GM12878 (cell line): Measurements from ENCODE around the gene ZNF669. TPM values are rescaled to one million over a fixed set of nuclear protein-coding genes. Genes with fewer than 3 reads are reported as not detected.

ENCODE experiments used
- ATAC-seq: fragments of 200-7000 bp; cut with Tn5 transposase; 3 replicates; pipeline ENCODE4 v1.9.1; 2020; ENCODE audit warnings: mild to moderate bottlenecking, moderate library complexity
- BruUV-seq: library from RNA; stranded (reverse); fragments of 400-500 nt; replicated peaks from 2 replicates; lab custom pipeline; 2021; lab: Mats Ljungman, UMichigan
- CTCF ChIA-PET: fragments of 300-600 bp; sonication (Branson Sonifier 250); formaldehyde crosslinking; extraction: SDS; loops from one replicate; lab custom pipeline; 2021; ENCODE audit warnings: inconsistent platforms; lab: Yijun Ruan, JAX
- POLR2A ChIA-PET: fragments of 350-600 bp; formaldehyde crosslinking; extraction: SDS; loops from one replicate; lab custom pipeline; 2021; ENCODE audit warnings: inconsistent platforms; lab: Charles Lee
- RAD21 ChIA-PET: fragments of 300-600 bp; sonication (Branson Sonifier 250); formaldehyde crosslinking; loops from one replicate; lab custom pipeline; 2023; ENCODE audit warnings: antibody characterized with exemption; ENCODE audit not compliant: unreplicated experiment; lab: Charles Lee
- SMC1A ChIA-PET: fragments of 300-600 bp; sonication (Branson Sonifier 250); formaldehyde crosslinking; loops from one replicate; lab custom pipeline; 2023; ENCODE audit not compliant: unreplicated experiment, uncharacterized antibody; lab: Charles Lee
- DNase-seq: peaks from one replicate; pipeline ENCODE4 v3.0.0-alpha.2; 2011; ENCODE audit warnings: low read depth, low spot score
- FAIRE-seq: peaks from 3 replicates; lab custom pipeline; 2011; peaks lifted over from hg19 to GRCh38; lab: Jason Lieb, UNC
- H2AFZ ChIP-seq: 2 replicates; pipeline ENCODE4 v1.6.0; 2011; ENCODE audit warnings: low read depth, low read length, control low read depth; ENCODE audit not compliant: control insufficient read depth
- H3K27ac ChIP-seq: 2 replicates; pipeline ENCODE4 v1.5.1; 2011; ENCODE audit warnings: control low read depth; ENCODE audit not compliant: control insufficient read depth, insufficient read depth
- H3K27me3 ChIP-seq, 2 experiments: replicated peaks in 1 of 2; 2 replicates each; pipeline versions ENCODE4 v1.6.0 to v1.6.1; 2011; ENCODE audit warnings: low read length in 1 of 2; ENCODE audit not compliant: control insufficient read depth in 2 of 2, insufficient read depth in 2 of 2
- H3K36me3 ChIP-seq, 2 experiments: 2 replicates each; pipeline ENCODE4 v1.5.1; 2011; ENCODE audit warnings: low read length in 1 of 2; ENCODE audit not compliant: control insufficient read depth in 2 of 2, insufficient read depth in 2 of 2
- H3K4me1 ChIP-seq: 2 replicates; pipeline ENCODE4 v1.6.1; 2011; ENCODE audit warnings: mild to moderate bottlenecking, low read length, moderate library complexity, mixed read lengths; ENCODE audit not compliant: control insufficient read depth, insufficient read depth
- H3K4me2 ChIP-seq: 2 replicates; pipeline ENCODE4 v1.6.0; 2011; ENCODE audit warnings: control low read depth; ENCODE audit not compliant: control insufficient read depth, insufficient read depth
- H3K4me3 ChIP-seq: fragments of 200-600 bp; sonication (generic); 2 replicates; pipeline ENCODE4 v1.5.1; 2016
- H3K79me2 ChIP-seq: 2 replicates; pipeline ENCODE4 v1.6.0; 2011; ENCODE audit warnings: low read length; ENCODE audit not compliant: control insufficient read depth, insufficient read depth
- H3K9ac ChIP-seq: 2 replicates; pipeline ENCODE4 v1.8.0; 2011; ENCODE audit warnings: low read length, control low read depth, mixed read lengths; ENCODE audit not compliant: control insufficient read depth, insufficient read depth
- H3K9me3 ChIP-seq: replicated peaks from 3 replicates; pipeline ENCODE4 v1.5.1; 2011; ENCODE audit warnings: mild to moderate bottlenecking, low read length; ENCODE audit not compliant: control insufficient read depth, insufficient read depth
- H4K20me1 ChIP-seq: 2 replicates; pipeline ENCODE4 v1.6.0; 2011; ENCODE audit not compliant: control insufficient read depth, insufficient read depth
- CBFB ChIP-seq: IDR thresholded peaks from 2 replicates; pipeline ENCODE4 v1.6.1; 2016; ENCODE audit warnings: antibody characterized with exemption, low read depth
- E2F4 ChIP-seq: IDR thresholded peaks from 2 replicates; pipeline ENCODE4 v1.6.1; 2012; ENCODE audit warnings: low read depth, low read length, improper control_type of control experiment
- HDGF ChIP-seq: fragments of 450-650 bp; IDR thresholded peaks from 2 replicates; pipeline ENCODE4 v1.6.1; 2016; ENCODE audit warnings: antibody characterized with exemption
- HSF1 ChIP-seq: fragments of 150-350 bp; IDR thresholded peaks from 2 replicates; pipeline ENCODE4 v1.6.1; 2014; ENCODE audit warnings: mild to moderate bottlenecking, low read depth, low read length
- SPI1 ChIP-seq: IDR thresholded peaks from 2 replicates; pipeline ENCODE4 v1.6.1; 2011; ENCODE audit warnings: low read depth, mild to moderate bottlenecking, low read length, moderate library complexity, borderline replicate concordance; ENCODE audit not compliant: insufficient read depth
- SUPT20H ChIP-seq: IDR thresholded peaks from 2 replicates; pipeline ENCODE4 v1.6.1; 2011; ENCODE audit warnings: low read depth, mild to moderate bottlenecking, low read length, moderate library complexity, borderline replicate concordance; ENCODE audit not compliant: control insufficient read depth
- TCF12 ChIP-seq: IDR thresholded peaks from 2 replicates; pipeline ENCODE4 v1.6.1; 2011; ENCODE audit warnings: low read depth, mild to moderate bottlenecking, low read length
- WGBS: methylation state at CpG from one replicate; pipeline ENCODE4 v1.1.6; 2016; ENCODE audit warnings: low lambda C conversion rate; ENCODE audit not compliant: insufficient replicate concordance, insufficient coverage; ENCODE audit errors: missing lambda C conversion rate; 5-methylcytosine and 5-hydroxymethylcytosine counted together
- in situ Hi-C: fragments of 300-500 bp; cut with MboI; formaldehyde crosslinking; loops from 9 replicates; pipeline ENCODE4 v1.14.3; 2018; ENCODE audit warnings: mixed read lengths
- intact Hi-C: fragments of 100-400 bp; cut with micrococcal nuclease; formaldehyde crosslinking; loops from one replicate; pipeline ENCODE4 v1.14.2; 2022; ENCODE audit not compliant: unreplicated experiment
- polyA plus RNA-seq, 11 experiments: library from polyadenylated mRNA; depleted of rRNA in 4 of 11; unstranded in 6 of 11; stranded (reverse) in 5 of 11; fragments of >200 nt; fragmentation: Nextera tagmentation in 4 of 11; fragmentation: Illumina TruSeq in 1 of 11; extraction: Ambion mirVana in 4 of 11; extraction: Trizol in 1 of 11; gene quantifications; 1 replicate in 1 of 11; 2 replicates in 10 of 11; pipeline versions ENCODE4 v1.2.1 to v1.2.3, GENCODE V29; 2011 to 2016; ENCODE audit warnings: inconsistent platforms in 2 of 11, missing spikeins in 2 of 11, low read depth in 1 of 11
- total RNA-seq, 4 experiments: library from RNA; depleted of rRNA in 3 of 4; stranded (reverse); fragments of >200 nt in 3 of 4; fragmentation: Illumina TruSeq in 1 of 4; extraction: Trizol in 1 of 4; gene quantifications; 2 replicates each; pipeline versions ENCODE4 v1.2.1 to v1.2.3, GENCODE V29; 2013 to 2021

Gene ZNF669
- total and polyA plus RNA-seq, 10 of the 15 experiments (the other 5 are each of a cell fraction or from before 2014, with no cell fraction given): 4.8 to 11.1 (median 5.8) TPM

- FAIRE-seq: no peak
- POLR2A ChIA-PET: no interaction called here
- CTCF ChIA-PET: no interaction called here
These were observed 33.5 kb downstream of the ZNF669 start for GRCh38 chr1:247070645-247071044.

More at GRCh38 chr1:247070645-247071044, 33.5 kb downstream of the ZNF669 start:
- no TSS peak for BruUV-seq
- Histone ChIP-seq H3K79me2 (no peaks in the 10 kb centered on the region), H3K27ac (no peak overlapping the region), H3K4me2 (no peak overlapping the region), H3K4me1 (no peaks in the 10 kb centered on the region), H3K4me3 (no peak overlapping the region), H3K9me3 (peaks cover 16% of the 10 kb centered on the region; the same call in 2 of the 3 replicates), H3K27me3 (no peaks in the 10 kb centered on the region), H4K20me1 (no peaks in the 10 kb centered on the region), H2AFZ (no peak overlapping the region), H3K9ac (no peak overlapping the region), H3K36me3 (no peaks in the 10 kb centered on the region)
- in situ Hi-C loops: no loop called here
- no peak for TF ChIP-seq E2F4
- no peak for TF ChIP-seq HDGF
- no peak for TF ChIP-seq TCF12
- no peak for TF ChIP-seq SUPT20H
- no peak for TF ChIP-seq SPI1
- no peak for TF ChIP-seq CBFB
- TF ChIP-seq HSF1: no peak
- 49% methylated on average over 3 of the region's 3 CpGs for WGBS
- SMC1A ChIA-PET: no interaction called here
- intact Hi-C loops: no loop called here
- ATAC-seq (no peak), DNase-seq (no peak)
- RAD21 ChIA-PET: no interaction called here
